Measurements from ENCODE around the gene TMEM245.

The TMEM245 gene

GRCh38 chr9:109150925-109151545 is 31.3 kb upstream of the TMEM245 start:
- TF ChIP-seq CTCF (IDR thresholded peaks at IDR 0.05; ENCODE audit: extremely low read depth, insufficient read depth, missing control alignments) = no peak
- DNase-seq (ENCODE audit: low spot score) = no peak
- in situ Hi-C loops (cut with MboI; ENCODE audit: low pct_unique_long_range_greater_than_20kb, low sequenced_read_pairs, unreplicated experiment) = no loop called here

GRCh38 chr9:109149722-109150121 is 30.0 kb upstream of the TMEM245 start:
- no peak for DNase-seq (ENCODE audit: low spot score)
- no peak for TF ChIP-seq CTCF (IDR thresholded peaks at IDR 0.05; ENCODE audit: extremely low read depth, insufficient read depth, missing control alignments)
- in situ Hi-C loops (cut with MboI; ENCODE audit: low pct_unique_long_range_greater_than_20kb, low sequenced_read_pairs, unreplicated experiment) = no loop called here

GRCh38 chr9:109149089-109149488 is 29.3 kb upstream of the TMEM245 start:
- no peak for DNase-seq (ENCODE audit: low spot score)
- no peak for TF ChIP-seq CTCF (IDR thresholded peaks at IDR 0.05; ENCODE audit: extremely low read depth, insufficient read depth, missing control alignments)
- in situ Hi-C loops (cut with MboI; ENCODE audit: low pct_unique_long_range_greater_than_20kb, low sequenced_read_pairs, unreplicated experiment) = no loop called here

- in situ Hi-C loops (cut with MboI; ENCODE audit: low pct_unique_long_range_greater_than_20kb, low sequenced_read_pairs, unreplicated experiment) = no loop called here
- no peak for DNase-seq (ENCODE audit: low spot score)
These were observed 25.3 kb upstream of the TMEM245 start for GRCh38 chr9:109145051-109145450.

GRCh38 chr9:109143881-109144562 is 24.3 kb upstream of the TMEM245 start:
- in situ Hi-C loops (cut with MboI; ENCODE audit: low pct_unique_long_range_greater_than_20kb, low sequenced_read_pairs, unreplicated experiment) = no loop called here
- peak; percentile 21 for TF ChIP-seq CTCF (IDR thresholded peaks at IDR 0.05; ENCODE audit: extremely low read depth, insufficient read depth, missing control alignments)
- DNase-seq (ENCODE audit: low spot score) = peak; percentile 58

More at GRCh38 chr9:109145051-109145450, 25.3 kb upstream of the TMEM245 start:
- TF ChIP-seq CTCF (IDR thresholded peaks at IDR 0.05; ENCODE audit: extremely low read depth, insufficient read depth, missing control alignments) = no peak

GRCh38 chr9:109141375-109141774 is 21.6 kb upstream of the TMEM245 start:
- in situ Hi-C loops (cut with MboI; ENCODE audit: low pct_unique_long_range_greater_than_20kb, low sequenced_read_pairs, unreplicated experiment) = no loop called here
- DNase-seq (ENCODE audit: low spot score) = no peak
- TF ChIP-seq CTCF (IDR thresholded peaks at IDR 0.05; ENCODE audit: extremely low read depth, insufficient read depth, missing control alignments) = no peak

All from GM13977 (cell line).